Motor neuron (in vitro differentiated cells): ENCODE data around the gene RASD1. TPM values are rescaled to one million over a fixed set of nuclear protein-coding genes. Genes with fewer than 3 reads are reported as not detected.

Experiments
- ATAC-seq, 8 experiments: fragments of 200-7000 bp; cut with Tn5 transposase; replicated peaks in 6 of 8; 2 replicates each; pipeline ENCODE4 v1.8.0; 2021; ENCODE audit warnings: mild to moderate bottlenecking in 8 of 8, moderate library complexity in 8 of 8
- H3K27ac ChIP-seq, 2 donors: fragments of 250-450 bp; sonication (Bioruptor Pico); 2 replicates each; pipeline ENCODE4 v1.9.0; 2021; ENCODE audit warnings: antibody characterized with exemption in 2 of 2, mild to moderate bottlenecking in 2 of 2, moderate library complexity in 1 of 2
- H3K4me1 ChIP-seq, 2 donors: fragments of 250-450 bp; sonication (Bioruptor Pico); replicated peaks in 1 of 2; 2 replicates each; pipeline ENCODE4 v1.6.1; 2021; ENCODE audit warnings: antibody characterized with exemption in 2 of 2, mild to moderate bottlenecking in 2 of 2, moderate library complexity in 1 of 2
- H3K4me3 ChIP-seq, 5 donors: fragments of 250-450 bp; sonication (Bioruptor Pico); 2 replicates each; pipeline ENCODE4 v1.9.0; 2021; ENCODE audit warnings: antibody characterized with exemption in 5 of 5, mild to moderate bottlenecking in 5 of 5, moderate library complexity in 4 of 5
- WGBS, 10 experiments: fragments of 450-650 bp; shearing (Covaris generic); methylation state at CpG; one replicate each; pipeline ENCODE4 v1.0.0; 2022; 5-methylcytosine and 5-hydroxymethylcytosine counted together
- in situ Hi-C, 9 experiments: fragments of 400-800 bp; cut with MboI; loops; one replicate each; pipeline ENCODE4 v1.15.0; 2021; ENCODE audit warnings: low sequenced_read_pairs in 9 of 9, low pct_unique_long_range_greater_than_20kb in 2 of 9; ENCODE audit not compliant: unreplicated experiment in 9 of 9
- total RNA-seq, 8 experiments: library from RNA; unstranded; fragments of 300-600 nt; gene quantifications; 2 replicates each; pipeline versions ENCODE4 v1.2.3 to v1.2.4, GENCODE V29; 2022

Gene RASD1
- total RNA-seq, 8 experiments from 2014 or later, result 0.46 to 37.1 (median 6.7) TPM

DNA sequence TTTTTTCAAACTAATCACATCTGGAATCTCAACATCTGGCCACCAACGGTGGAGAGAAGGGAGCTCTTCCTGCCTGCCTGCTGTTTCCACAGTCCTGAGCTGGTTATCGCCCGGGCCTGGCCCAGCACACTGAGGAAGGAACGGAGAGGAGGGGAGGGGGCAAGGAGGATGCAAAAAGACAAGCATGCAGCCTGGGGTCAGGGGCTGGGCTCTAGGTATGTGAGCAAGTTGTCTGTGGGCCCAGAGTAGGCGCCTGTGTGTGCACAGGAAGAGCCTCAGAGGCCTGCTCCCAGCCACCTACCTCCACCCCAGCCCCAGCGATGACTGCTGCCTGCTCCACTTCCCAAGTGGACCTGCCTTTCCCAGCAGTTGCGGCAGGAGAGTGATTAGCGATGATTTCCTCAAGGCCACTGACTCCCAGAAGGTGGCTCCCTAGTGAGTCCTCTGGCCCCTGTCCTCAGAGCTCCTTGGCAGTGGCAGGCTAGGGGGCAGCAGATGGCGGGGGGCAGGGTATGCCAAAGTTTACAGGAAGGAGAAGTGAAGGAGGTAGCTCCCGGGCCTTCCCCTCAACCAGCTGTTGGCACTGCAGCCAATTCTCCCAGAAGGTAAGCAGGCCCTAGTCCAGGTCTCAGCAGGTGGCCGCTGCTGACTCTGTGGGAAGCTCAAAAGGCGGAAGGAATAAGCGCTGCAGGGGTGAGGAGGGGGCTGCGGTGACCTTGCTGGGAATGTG is 27.0 kb upstream of the RASD1 start:
- peak in 5 of 8 experiments; percentile 19 to 64 (median 36) for ATAC-seq
- H3K4me1 ChIP-seq, result peaks cover 14 to 22% of the 10 kb centered on the region in 2 donors
- WGBS, 10 experiments, result 0 to 100% (median 40%) methylated on average over 1 to 4 of the region's 14 CpGs; no CpG with 5 or more reads in 1 of the 10 experiments
- in situ Hi-C loops, result no loop called here
- no peak overlapping the region for H3K4me3 ChIP-seq
- peak overlapping the region in 1 of 2 donors; percentile 40 for H3K27ac ChIP-seq

DNA sequence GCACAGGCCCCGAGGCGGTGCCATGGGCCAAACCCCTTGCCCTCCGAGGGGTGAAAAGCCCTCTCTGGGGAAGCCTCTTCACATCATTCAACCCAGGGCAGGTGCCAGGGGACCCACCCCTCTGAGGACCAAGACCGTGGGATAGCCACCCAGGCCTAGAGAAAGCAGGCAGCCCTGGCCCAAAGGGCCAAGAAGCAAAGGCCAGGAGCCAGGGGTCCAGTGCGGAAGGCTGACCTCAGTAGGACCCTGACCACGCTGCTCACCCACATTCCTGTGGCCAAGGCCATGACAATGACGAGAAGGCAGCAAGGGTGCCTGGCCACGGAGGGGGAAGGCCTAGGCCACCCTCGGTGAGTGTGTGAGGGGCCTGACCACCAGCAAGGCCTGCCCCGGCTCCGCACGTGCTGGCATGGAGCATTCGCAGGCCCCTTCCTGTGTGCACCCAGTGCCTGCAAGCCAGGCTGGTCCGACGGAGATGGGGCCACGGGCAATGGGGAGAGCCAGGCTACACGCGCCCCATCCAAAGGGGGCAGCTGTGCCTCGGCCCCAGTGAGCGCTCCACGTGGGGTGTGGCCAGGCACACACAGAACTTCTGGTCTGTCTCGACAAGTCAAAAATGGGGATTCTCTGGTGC is 24.5 kb upstream of the RASD1 start:
- no peak for ATAC-seq
- Histone ChIP-seq H3K4me1 (peaks cover 24 to 37% of the 10 kb centered on the region in 2 donors), H3K4me3 (no peak overlapping the region), H3K27ac (no peak overlapping the region)
- 80 to 100% (median 81%) methylated on average over 1 to 11 of the region's 22 CpGs; no CpG with 5 or more reads in 4 of the 10 experiments for WGBS, 10 experiments
- in situ Hi-C loops, result no loop called here

- H3K27ac ChIP-seq, result no peak overlapping the region
- ATAC-seq, result no peak
- 87 to 100% (median 95%) methylated on average over 1 to 3 of the region's 10 CpGs; no CpG with 5 or more reads in 7 of the 10 experiments for WGBS, 10 experiments
- H3K4me1 ChIP-seq, result peaks cover 33 to 46% of the 10 kb centered on the region in 2 donors
- in situ Hi-C loops, result no loop called here
- H3K4me3 ChIP-seq, result no peak overlapping the region
Observed at GRCh38 chr17:17519886-17520285, 23.7 kb upstream of the RASD1 start.

GRCh38 chr17:17518951-17519350 is 22.8 kb upstream of the RASD1 start:
- peaks cover 42 to 52% of the 10 kb centered on the region in 2 donors for H3K4me1 ChIP-seq
- 83 to 100% (median 100%) methylated on average over 1 to 3 of the region's 5 CpGs; no CpG with 5 or more reads in 7 of the 10 experiments for WGBS, 10 experiments
- no peak overlapping the region for H3K4me3 ChIP-seq
- H3K27ac ChIP-seq, result no peak overlapping the region
- in situ Hi-C loops, result no loop called here
- ATAC-seq, result no peak

GRCh38 chr17:17518014-17518413 is 21.8 kb upstream of the RASD1 start:
- peak in 1 of 8 experiments; percentile 20 for ATAC-seq
- 0 to 100% (median 76%) methylated on average over 1 to 9 of the region's 15 CpGs; no CpG with 5 or more reads in 3 of the 10 experiments for WGBS, 10 experiments
- Histone ChIP-seq H3K4me1 (peaks cover 36 to 43% of the 10 kb centered on the region in 2 donors), H3K27ac (no peak overlapping the region), H3K4me3 (no peak overlapping the region)
- in situ Hi-C loops, result no loop called here

DNA sequence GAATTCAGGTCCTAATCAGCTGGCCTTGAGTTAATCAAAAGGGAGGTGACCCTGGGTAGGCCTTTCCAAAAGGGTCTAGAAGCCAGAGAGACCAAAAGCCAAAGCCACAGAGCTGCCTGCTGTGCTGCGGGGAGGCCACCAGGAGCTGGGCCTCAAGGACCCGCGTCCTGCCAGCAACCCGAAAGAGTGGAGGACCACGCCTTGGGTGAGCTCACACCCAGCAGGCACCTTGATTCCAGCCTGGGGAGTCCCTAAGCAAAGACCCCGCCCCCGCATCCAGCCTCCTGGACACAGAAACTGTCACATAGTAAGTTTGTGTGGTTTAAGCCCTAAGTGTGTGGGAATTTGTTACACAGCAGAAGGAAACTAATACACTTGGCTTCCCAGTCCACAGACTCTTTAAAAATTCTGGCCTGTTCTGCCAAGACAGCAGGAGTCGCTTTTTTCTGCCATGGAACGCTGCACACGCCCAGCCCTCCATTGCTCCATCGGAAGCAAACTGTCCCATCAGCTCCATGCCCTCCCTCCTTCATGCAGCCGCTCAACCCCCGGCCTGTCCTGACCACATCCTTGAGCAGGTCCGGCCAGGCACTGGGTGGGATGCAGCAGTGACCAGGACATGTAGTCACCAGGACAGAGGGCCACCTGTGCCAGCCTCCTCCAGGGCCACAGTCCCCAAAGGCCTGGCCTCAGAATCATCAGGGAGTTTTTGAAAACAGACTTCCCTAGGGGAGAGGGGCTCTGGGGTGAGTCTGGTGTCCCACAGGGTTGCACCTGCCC is 20.9 kb upstream of the RASD1 start:
- no peak for ATAC-seq
- in situ Hi-C loops, result no loop called here
- H3K27ac ChIP-seq, result no peak overlapping the region
- peaks cover 31 to 37% of the 10 kb centered on the region in 2 donors for H3K4me1 ChIP-seq
- WGBS, 10 experiments, result 17 to 100% (median 95%) methylated on average over 1 to 6 of the region's 14 CpGs; no CpG with 5 or more reads in 4 of the 10 experiments
- no peak overlapping the region for H3K4me3 ChIP-seq

- in situ Hi-C loops, result no loop called here
- WGBS, 10 experiments, result 20 to 100% (median 80%) methylated on average over 2 to 12 of the region's 21 CpGs
- Histone ChIP-seq H3K27ac (peak overlapping the region; percentile 43 to 61), H3K4me1 (peaks cover 31 to 37% of the 10 kb centered on the region in 2 donors), H3K4me3 (no peak overlapping the region)
- peak in 5 of 8 experiments; percentile 25 to 49 (median 41) for ATAC-seq
Observed at GRCh38 chr17:17515934-17516930, 20.0 kb upstream of the RASD1 start.

- peak in 7 of 8 experiments; percentile 25 to 73 (median 64) for ATAC-seq
- WGBS, 10 experiments, result 20 to 80% (median 64%) methylated on average over 1 to 12 of the region's 21 CpGs; no CpG with 5 or more reads in 4 of the 10 experiments
- Histone ChIP-seq H3K27ac (peak overlapping the region; percentile 43 to 61), H3K4me1 (peaks cover 31 to 37% of the 10 kb centered on the region in 2 donors), H3K4me3 (no peak overlapping the region)
- in situ Hi-C loops, result no loop called here
Observed at GRCh38 chr17:17514993-17515933, 19.1 kb upstream of the RASD1 start.

DNA sequence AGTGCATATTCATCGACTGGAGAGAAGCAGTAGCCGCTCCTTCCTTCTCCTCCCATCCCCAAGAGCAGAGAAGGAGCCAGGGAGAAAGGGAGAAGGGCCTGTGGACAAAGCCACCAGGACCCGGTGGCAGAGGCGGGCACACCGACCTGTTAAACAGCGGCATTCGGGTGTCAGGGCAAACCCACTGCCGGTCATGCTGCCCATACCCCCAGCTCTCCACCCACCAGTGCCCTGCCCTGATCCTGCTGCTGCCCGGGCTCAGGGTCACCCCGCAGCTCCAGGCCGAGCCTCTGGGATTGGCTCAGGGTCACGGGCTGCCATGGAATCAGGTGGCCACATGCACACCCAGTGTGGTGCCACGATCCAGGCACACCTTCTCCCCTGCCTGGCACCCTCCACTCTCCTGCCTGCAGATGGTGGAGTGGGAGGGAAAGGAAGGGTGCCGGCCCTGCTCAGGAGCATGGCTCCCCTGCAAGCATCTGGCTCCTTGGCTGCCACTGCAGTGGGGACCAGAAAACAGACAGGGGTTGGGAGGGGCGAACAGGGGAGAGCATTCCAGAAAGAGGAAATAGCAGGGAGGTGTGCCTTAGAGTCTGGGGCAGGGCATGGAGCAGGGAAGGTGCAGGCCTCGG is 18.3 kb upstream of the RASD1 start:
- 28 to 100% (median 51%) methylated on average over 1 to 3 of the region's 16 CpGs; no CpG with 5 or more reads in 6 of the 10 experiments for WGBS, 10 experiments

GRCh38 chr17:17513626-17514025 is 17.4 kb upstream of the RASD1 start:
- in situ Hi-C loops, result no loop called here
- peaks cover 31 to 36% of the 10 kb centered on the region in 2 donors for H3K4me1 ChIP-seq
- no peak overlapping the region for H3K27ac ChIP-seq
- no peak overlapping the region for H3K4me3 ChIP-seq
- 91 to 100% (median 100%) methylated on average over 1 to 6 of the region's 7 CpGs; no CpG with 5 or more reads in 7 of the 10 experiments for WGBS, 10 experiments
- no peak for ATAC-seq

More for the DNA sequence above, 18.3 kb upstream of the RASD1 start:
- Histone ChIP-seq H3K4me1 (peaks cover 31 to 37% of the 10 kb centered on the region in 2 donors), H3K27ac (peak overlapping the region; percentile 43 to 61), H3K4me3 (no peak overlapping the region)
- in situ Hi-C loops, result no loop called here
- ATAC-seq, result peak in 1 of 8 experiments; percentile 1

GRCh38 chr17:17512866-17513265 is 16.7 kb upstream of the RASD1 start:
- H3K27ac ChIP-seq, result no peak overlapping the region
- no peak overlapping the region for H3K4me3 ChIP-seq
- no peak for ATAC-seq
- peaks cover 29 to 31% of the 10 kb centered on the region in 2 donors for H3K4me1 ChIP-seq
- in situ Hi-C loops, result no loop called here
- WGBS, 10 experiments, result 80 to 100% (median 100%) methylated on average over 1 to 3 of the region's 5 CpGs; no CpG with 5 or more reads in 4 of the 10 experiments
